GM18520 (cell line): ENCODE results near the gene NBPF14.
A peak's percentile ranks its signal among the peaks of the same experiment; 100 is the strongest.
"Not testable (repeated sequence)": the region's sequence is repeated elsewhere in the genome, so short reads cannot be mapped to it uniquely, and the experiment has no call there.

Experiments
- ATAC-seq: cut with Tn5 transposase; IDR thresholded peaks from one replicate; pipeline ENCODE4 v1.9.1; 2021; ENCODE audit not compliant: unreplicated experiment

NBPF14 gene, protein sequence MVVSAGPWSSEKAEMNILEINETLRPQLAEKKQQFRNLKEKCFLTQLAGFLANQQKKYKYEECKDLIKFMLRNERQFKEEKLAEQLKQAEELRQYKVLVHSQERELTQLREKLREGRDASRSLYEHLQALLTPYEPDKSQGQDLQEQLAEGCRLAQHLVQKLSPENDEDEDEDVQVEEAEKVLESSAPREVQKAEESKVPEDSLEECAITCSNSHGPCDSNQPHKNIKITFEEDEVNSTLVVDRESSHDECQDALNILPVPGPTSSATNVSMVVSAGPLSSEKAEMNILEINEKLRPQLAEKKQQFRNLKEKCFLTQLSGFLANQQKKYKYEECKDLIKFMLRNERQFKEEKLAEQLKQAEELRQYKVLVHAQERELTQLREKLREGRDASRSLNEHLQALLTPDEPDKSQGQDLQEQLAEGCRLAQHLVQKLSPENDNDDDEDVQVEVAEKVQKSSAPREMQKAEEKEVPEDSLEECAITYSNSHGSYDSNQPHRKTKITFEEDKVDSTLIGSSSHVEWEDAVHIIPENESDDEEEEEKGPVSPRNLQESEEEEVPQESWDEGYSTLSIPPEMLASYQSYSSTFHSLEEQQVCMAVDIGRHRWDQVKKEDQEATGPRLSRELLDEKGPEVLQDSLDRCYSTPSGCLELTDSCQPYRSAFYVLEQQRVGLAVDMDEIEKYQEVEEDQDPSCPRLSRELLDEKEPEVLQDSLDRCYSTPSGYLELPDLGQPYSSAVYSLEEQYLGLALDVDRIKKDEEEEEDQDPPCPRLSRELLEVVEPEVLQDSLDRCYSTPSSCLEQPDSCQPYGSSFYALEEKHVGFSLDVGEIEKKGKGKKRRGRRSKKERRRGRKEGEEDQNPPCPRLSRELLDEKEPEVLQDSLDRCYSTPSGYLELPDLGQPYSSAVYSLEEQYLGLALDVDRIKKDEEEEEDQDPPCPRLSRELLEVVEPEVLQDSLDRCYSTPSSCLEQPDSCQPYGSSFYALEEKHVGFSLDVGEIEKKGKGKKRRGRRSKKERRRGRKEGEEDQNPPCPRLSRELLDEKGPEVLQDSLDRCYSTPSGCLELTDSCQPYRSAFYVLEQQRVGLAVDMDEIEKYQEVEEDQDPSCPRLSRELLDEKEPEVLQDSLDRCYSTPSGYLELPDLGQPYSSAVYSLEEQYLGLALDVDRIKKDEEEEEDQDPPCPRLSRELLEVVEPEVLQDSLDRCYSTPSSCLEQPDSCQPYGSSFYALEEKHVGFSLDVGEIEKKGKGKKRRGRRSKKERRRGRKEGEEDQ (N-terminal part only)

DNA sequence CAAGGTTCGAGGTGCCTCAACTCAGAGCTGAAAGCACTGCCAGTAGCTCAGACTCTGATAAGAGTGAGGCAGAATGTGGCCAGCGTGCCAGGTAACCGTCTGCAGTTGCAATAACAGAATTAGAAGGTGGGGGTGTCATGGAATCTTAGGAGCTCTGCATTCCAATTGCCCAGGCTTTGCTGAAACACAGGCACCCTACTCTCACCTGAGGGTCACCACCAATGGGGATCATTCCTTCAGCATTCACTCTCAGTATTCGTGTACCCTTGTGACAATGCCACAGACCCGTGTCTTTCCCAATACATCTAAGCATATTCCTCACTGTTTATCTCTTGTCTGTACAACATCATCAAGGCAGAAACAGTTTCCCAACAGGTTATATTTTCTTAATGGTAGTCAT, at the start of gene NBPF14:
Gene NBPF14 (minus strand): TSS at position 101 of the 400 bp plus-strand sequence. CDS start 294 bp downstream, outside the sequence.
- ATAC-seq = not testable (repeated sequence)

DNA sequence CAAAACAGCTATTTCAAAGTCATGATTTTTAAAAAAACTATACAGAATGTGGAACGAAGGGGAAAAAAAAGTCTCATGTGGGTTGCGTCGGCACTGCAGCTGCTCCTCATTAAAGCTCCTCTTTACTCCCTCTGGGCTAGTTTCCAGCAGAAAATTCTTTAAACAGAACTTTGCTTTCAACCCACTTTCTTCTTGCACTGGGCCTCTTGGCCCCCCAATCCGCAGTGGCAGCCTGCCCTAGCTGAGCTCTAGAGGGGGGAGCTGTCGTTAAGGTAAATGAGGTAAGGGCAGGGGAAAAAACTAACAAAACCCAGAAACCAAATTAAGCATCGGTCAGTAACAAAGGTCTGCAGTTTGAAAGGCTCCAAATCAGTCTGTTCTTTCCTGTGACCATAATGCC, 29.6 kb upstream of the NBPF14 start:
- not testable (repeated sequence) for ATAC-seq

DNA sequence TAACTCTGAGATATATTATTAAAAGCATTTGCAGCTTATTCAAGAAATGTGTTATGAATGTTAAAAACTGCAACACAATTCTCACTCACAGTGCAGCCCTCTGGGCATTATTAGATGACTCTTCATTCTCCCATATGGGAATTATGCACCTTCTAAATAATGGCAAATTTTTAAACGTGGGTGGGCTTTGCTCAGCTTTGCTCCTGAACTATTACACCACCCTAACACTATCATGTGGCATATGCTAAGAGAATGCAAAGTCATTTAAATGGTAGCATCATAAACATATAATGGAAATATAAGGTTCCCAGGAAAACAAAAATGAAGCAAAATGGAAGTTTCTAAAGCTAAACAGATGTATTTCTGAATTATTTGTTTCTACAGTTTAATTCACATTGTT, 22.4 kb upstream of the NBPF14 start:
- not testable (repeated sequence) for ATAC-seq

DNA sequence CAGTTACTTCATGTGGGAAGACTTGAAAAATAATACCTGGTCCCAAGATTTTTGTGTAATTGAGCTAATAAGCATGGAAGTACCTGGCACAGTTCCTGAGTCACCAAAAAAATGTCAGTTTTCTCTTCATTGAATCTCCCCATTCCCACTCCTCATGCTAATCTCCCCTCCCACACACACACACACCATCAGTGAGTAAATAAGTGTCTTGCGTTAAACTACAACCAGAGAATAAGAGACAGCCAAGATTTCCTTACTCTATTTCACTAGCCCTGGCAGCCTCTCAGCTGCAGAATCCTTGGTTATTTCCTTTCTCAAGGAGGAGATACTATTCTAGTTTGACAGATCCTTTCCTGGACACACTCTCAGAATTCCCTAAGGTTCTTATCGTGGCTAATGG, 9.5 kb upstream of the NBPF14 start:
- ATAC-seq = not testable (repeated sequence)

DNA sequence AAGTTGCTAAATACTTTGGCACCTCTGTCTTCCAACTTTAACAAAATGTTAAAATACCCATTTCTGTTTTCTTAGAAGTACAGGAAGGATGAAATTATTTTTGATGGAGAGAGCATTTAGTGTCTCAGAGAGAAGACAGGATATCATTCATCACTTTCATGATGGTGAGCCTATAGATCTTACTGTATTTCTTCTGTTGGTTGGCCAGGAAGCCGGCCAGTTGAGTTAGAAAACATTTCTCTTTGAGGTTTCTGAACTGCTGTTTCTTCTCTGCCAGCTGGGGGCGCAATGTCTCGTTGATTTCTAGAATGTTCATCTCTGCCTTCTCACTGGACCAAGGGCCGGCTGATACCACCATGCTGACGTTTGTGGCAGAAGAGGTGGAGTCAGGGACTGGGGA, 451 bp downstream of the NBPF14 start:
- ATAC-seq = not testable (repeated sequence)

DNA sequence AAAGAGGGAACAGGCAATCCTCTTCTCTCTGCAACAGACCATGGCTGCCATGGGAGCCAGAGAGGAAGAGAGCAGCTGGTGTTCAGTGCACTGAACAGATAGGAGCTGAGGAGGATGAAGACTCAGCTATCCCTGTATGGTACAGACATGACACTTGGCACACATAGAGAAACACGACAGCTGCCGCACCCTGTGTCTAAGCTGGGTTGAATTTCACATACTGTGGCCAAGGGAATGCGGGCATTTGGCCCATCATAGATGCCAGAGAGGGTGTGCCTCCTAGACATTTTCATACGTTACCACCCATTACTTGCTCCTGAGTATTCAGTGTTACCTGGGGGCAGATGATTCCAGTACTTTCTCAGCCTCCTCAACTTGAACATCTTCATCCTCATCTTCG, 4.7 kb downstream of the NBPF14 start:
- not testable (repeated sequence) for ATAC-seq

DNA sequence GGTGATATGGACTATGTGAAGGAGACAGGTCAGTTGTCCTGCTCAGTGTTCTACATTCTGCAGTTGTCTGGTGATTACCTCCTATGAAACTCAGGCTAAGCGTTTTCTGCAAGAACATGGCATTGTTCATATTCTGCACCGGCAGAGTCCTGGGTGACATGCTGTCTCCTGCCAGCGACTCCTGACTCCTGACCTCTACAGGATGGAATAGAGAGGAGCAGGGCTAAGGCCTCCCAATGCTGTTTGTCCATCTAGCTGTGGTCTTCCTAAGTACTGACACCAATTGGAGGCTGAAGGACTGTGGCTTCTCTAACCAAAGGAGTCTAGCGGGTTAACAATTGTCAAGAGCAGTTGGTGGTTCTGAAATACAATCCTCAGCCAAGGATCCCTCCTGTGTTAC, 63.7 kb downstream of the NBPF14 start:
- ATAC-seq = not testable (repeated sequence)

DNA sequence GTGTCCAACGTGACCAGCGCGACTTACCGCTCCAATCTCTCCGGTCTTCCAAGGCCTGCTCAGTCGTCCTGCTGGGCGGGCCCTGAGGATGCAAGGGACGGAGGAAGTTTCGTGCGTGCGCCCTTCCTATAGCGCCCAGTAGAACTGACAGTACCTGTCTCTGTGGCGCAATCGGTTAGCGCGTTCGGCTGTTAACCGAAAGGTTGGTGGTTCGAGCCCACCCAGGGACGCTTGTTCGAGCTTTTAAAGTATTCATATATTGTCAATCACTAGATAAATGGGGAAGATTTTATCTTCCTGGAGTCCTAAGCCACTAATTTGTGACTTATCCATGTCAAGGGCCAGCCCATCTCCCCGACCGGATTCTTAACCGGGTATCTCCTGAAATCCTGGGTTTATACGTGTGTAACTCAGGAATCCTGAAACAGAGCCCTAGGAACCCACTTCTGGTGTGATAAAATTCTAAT, 66.7 kb downstream of the NBPF14 start:
- ATAC-seq = not testable (repeated sequence)

DNA sequence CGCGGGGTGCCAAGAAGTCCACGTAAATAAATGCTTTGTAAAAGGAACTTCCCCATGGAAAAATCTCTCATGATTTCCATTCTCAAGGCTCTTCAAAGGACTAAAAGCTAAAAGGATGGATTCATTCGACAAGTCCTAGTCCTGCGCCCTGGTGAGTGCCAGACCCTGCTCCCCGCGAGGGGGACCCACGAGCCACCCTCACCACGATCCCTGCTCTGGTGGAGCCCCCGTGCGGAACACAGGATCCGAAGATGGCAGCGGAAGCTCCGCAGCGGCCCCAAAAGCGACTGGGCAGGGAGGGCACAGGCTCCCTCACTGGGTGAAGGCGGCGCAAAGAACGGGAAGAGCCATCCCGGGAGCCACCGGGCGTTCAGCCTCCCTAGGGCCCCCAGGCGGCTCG, 67.2 kb downstream of the NBPF14 start:
- ATAC-seq = not testable (repeated sequence)

DNA sequence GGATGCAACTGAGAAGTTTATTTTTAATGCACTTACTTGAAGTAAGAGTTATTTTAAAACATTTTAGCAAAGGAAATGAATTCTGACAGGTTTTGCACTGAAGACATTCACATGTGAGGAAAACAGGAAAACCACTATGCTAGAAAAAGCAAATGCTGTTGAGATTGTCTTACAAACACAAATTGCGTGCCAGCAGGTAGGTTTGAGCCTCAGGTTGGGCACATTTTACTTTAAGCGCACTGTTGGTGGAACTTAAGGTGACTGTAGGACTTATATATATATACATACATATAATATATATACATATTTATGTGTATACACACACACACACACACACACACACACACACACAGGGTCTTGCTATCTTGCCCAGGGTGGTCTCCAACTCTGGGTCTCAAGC, 69.2 kb downstream of the NBPF14 start:
- ATAC-seq = not testable (repeated sequence)

DNA sequence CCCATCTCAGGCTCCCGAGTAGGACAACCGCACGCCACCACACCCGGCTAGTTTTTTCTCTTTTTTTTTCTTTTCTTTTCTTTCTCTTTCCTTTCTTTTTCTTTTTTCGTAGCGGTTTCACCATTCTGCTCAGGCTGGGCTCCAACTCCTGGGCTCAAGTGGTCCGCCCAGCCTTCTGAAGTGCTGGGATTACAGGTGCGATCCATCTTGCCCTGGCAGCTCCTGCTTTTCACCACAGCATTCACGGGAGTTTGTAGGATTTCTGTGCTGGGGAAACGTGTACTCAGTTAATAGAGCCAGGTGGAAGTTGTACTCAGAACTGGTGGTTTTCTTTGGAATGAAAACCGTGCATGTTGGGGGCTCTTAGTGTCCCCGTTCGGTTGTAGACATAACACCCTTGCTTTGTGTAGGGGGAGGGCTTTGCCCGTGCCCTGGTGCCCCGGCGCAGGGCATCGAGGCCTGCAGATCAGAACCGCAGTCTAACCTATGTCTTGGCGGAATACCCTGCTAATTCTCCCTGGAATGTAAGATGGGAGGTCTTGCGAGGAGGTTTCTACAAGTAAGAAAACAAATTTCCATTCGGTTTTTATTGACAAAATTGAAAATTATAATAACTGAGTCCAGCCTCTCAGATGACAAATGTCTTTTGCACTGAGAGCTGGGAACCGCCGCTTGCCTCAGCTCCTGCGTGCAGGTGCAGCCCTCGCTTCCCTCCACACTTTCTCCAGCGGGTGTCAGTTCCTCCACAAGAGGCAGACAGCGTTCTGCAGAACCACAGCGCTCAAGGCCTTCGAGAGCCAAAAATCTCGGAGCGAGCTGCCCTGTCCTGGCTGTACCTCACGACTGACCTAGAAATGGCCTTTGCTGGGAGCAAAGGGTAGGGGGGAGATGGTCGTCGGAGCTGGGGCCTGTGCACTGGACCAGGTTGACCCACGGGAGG, 72.3 kb downstream of the NBPF14 start:
- peak; percentile 12 for ATAC-seq

DNA sequence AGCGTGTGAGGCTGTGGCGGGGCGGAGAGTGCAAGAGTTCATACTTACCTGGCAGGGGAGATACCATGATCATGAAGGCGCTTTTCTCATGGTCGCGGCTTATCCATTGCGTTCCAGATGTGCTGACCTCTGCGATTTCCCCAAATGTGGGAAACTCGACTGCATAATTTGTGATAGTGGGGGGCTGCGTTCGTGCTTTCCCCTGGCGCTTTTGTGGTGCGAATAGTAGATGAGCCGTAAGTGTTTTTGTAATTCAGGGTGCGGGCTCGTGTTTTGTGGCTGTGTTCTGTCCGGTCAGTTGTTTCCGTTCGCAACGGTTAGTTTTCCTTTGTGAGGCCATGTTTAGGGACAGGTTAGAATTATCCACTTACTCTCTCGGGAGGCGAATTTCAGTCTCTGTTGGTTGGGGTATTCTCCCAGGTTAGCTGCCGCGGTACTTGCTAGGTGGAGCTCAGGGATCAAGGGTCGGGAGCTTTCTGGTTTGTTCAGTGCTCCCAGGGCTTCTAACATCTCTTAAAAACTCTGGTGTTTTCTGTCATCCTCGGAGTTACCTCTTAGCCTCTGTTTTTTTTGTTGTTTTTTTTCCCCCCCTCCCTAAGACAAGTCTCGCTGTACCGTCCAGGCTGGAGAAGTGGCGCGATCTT, 73.1 kb downstream of the NBPF14 start:
- peak; percentile 59 for ATAC-seq

DNA sequence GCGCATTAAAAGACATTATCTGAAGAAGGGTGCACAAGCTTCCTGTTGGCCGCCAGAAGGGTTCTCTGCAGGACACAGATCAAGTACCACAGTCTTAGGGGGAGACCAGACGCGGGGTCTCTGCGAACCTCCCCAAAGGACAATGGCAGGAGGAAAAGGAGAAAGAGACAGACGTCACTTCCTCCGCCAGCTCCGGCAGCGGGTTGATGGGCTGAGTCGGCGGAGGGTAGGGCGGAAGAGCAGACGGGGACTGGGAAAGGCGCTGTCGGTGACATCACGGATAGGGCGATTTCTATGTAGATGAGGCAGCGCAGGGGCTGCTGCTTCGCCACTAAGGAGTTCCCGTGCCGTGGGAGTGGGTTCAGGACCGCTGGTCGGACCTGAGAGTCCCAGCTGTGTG, 73.7 kb downstream of the NBPF14 start:
- peak; percentile 36 for ATAC-seq

DNA sequence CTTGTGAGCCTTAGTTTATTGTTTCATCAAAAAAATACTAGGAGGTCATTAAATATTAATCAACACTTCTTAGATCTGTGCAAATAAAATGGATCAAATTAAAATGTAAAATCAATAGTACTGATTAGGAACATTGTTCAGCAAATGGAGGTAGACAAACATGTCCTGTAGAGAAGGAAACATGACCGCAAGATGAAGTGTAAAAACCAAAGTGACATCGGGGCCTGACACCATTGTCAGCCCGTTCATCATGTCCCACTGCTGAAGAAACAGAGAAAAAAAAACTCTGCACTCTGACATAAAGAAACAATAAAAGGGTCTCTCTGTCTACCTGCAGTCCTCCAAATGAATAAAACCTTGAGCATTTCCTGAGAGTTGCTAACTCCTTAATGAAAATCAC, 81.5 kb downstream of the NBPF14 start:
- not testable (repeated sequence) for ATAC-seq

DNA sequence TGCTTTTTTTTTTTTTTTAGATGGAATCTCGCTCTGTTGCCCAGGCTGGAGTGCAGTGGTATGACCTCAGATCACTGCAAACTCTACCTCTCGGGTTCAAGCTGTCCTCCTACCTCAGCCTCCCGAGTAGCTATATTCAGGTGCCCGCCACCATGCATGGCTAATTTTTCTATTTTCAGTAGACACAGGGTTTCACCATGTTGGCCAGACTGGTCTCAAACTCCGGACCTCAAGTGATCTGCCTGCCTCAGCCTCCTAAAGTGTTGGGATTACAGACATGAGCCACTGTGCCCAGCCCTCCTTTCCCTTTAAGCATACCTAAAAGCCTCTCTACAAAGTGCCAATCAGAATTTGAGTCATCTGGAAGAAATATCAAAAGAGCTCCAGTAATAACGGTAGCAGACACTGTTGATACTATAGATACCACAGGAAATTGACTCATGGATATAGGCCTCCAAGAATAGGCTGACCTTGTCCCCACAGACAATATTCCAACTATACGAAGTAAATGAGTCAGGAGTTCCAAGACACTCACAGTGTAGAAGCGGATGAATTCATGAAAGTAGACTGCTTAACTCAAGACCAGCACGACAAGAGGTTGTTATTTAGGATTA, 83.1 kb downstream of the NBPF14 start:
- not testable (repeated sequence) for ATAC-seq

DNA sequence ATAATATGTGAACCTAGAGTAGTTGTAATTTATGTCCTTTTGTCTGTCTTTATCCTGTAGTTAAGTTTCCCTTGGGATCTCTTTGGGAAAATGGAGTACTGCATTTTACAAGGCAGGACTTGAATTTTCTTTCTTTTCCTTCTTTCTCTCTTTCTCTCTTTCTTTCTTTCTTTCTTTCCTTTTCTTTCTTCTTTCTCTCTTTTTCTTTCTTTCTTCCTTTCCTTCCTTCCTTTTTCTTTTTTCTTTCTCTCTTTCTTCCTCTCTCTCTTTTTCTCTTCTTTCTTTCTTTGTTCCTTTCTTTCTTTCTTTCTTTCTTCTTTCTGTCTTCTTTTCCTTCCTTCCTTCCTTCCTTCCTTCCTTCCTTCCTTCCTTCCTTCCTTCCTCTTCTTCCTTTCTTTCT, 101.9 kb downstream of the NBPF14 start:
- not testable (repeated sequence) for ATAC-seq

DNA sequence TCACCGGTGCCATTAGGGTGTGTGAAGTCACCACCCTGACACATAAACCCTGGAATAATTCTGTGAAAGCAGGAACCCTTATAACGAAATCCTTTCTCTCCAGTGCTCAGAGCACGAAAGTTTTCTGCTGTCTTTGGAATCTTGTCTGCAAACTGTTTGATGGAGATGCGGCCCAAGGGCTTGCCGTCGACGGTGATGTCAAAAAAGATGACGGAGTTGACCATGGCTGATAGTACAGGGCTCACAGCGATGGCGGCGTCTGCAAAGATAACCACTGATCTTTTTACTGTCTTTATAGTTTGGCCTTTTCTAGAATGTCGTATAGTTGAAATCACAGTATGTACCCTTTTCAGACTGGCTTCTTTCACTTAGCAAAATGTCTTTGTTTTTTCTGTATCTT, 112.8 kb downstream of the NBPF14 start, which contains the start of gene PPIAL4G:
Gene PPIAL4G (minus strand): TSS at position 274 of the 400 bp plus-strand sequence. CDS start 50 bp downstream, at position 224.
- not testable (repeated sequence) for ATAC-seq
